ENCODE results near the gene FAM3D. TPM values are rescaled to one million over a fixed set of nuclear protein-coding genes. Genes with fewer than 3 reads are reported as not detected.

FAM3D gene
- polyA plus RNA-seq, 1 of the 3 experiments (the other 2 are of a cell fraction), result not detected

- 89% methylated on average over 8 of the region's 8 CpGs for WGBS (ENCODE audit: low lambda C conversion rate)
- Histone ChIP-seq H3K4me1 (ENCODE audit: control insufficient read depth in 1 of 2, insufficient read depth in 2 of 2, low read depth in 1 of 2, low read length in 1 of 2) (peaks cover 0 to 6% of the 10 kb centered on the region in 2 experiments; a peak in 1 of 4 replicates), H3K9ac (no peak overlapping the region), H3K9me2 (no peaks in the 10 kb centered on the region), H3K4me2 (no peak overlapping the region), H3F3A (replicated peaks; ENCODE audit: insufficient read depth) (no peaks in the 10 kb centered on the region), H2AFZ (ENCODE audit: low read depth) (no peak overlapping the region), H3K27ac (ENCODE audit: low read depth in 2 of 2, low read length in 1 of 2) (no peak overlapping the region), H3K36me3 (replicated peaks in 1 of 2; ENCODE audit: control insufficient read depth in 1 of 2, insufficient read depth in 2 of 2, low read length in 1 of 2) (no peaks in the 10 kb centered on the region), H3K9me3 (no peaks in the 10 kb centered on the region), H4K20me1 (ENCODE audit: insufficient read depth) (no peaks in the 10 kb centered on the region), H3K4me3 (ENCODE audit: low read depth in 2 of 2, low read length in 1 of 2) (no peak overlapping the region), H3K27me3 (ENCODE audit: insufficient read depth) (no peaks in the 10 kb centered on the region; the same call in 1 of the 2 replicates), H3K79me2 (ENCODE audit: insufficient read depth) (no peaks in the 10 kb centered on the region)
- ChIA-PET CTCF (interaction anchor here (0.7 to 2.9 kb wide), 15 partner anchors 10 to 55 kb away, joined by 3 to 16 read pairs (median 6); partner anchors contain the start of gene FAM107A), POLR2A (no interaction called here)
- no peak for TF ChIP-seq MXI1 (IDR thresholded peaks at IDR 0.05; ENCODE audit: low read depth, low read length)
- no peak for TF ChIP-seq RXRA (IDR thresholded peaks at IDR 0.05; ENCODE audit: borderline replicate concordance, low read depth)
- DNase-seq, result no peak
Observed at GRCh38 chr3:58585994-58586393, 80.6 kb downstream of the FAM3D start.

- H3K9ac ChIP-seq, result no peak overlapping the region
Observed at GRCh38 chr3:58585005-58585786, 81.4 kb downstream of the FAM3D start.

More at GRCh38 chr3:58585005-58585786, 81.4 kb downstream of the FAM3D start:
- Histone ChIP-seq H3K9me2 (no peaks in the 10 kb centered on the region), H3F3A (replicated peaks; ENCODE audit: insufficient read depth) (no peaks in the 10 kb centered on the region), H3K27me3 (ENCODE audit: insufficient read depth) (no peaks in the 10 kb centered on the region; the same call in 1 of the 2 replicates), H3K4me1 (ENCODE audit: control insufficient read depth in 1 of 2, insufficient read depth in 2 of 2, low read depth in 1 of 2, low read length in 1 of 2) (peaks cover 0 to 6% of the 10 kb centered on the region in 2 experiments; a peak in 1 of 4 replicates), H4K20me1 (ENCODE audit: insufficient read depth) (no peaks in the 10 kb centered on the region), H2AFZ (ENCODE audit: low read depth) (peak overlapping the region; percentile 68; the same call in 1 of the 2 replicates), H3K36me3 (replicated peaks in 1 of 2; ENCODE audit: control insufficient read depth in 1 of 2, insufficient read depth in 2 of 2, low read length in 1 of 2) (no peaks in the 10 kb centered on the region), H3K9me3 (no peaks in the 10 kb centered on the region), H3K79me2 (ENCODE audit: insufficient read depth) (no peaks in the 10 kb centered on the region), H3K4me3 (ENCODE audit: low read depth in 2 of 2, low read length in 1 of 2) (peak overlapping the region; percentile 29 to 52), H3K27ac (ENCODE audit: low read depth in 2 of 2, low read length in 1 of 2) (no peak overlapping the region), H3K4me2 (peak overlapping the region; percentile 60)
- WGBS (ENCODE audit: low lambda C conversion rate), result 35% methylated on average over 35 of the region's 46 CpGs
- DNase-seq, result peak; percentile 94
- TF ChIP-seq USF2 (IDR thresholded peaks at IDR 0.05; ENCODE audit: borderline replicate concordance, low read depth, low read length) (no peak), IRF3 (IDR thresholded peaks at IDR 0.05; ENCODE audit: low read depth, low read length) (no peak), MXI1 (IDR thresholded peaks at IDR 0.05; ENCODE audit: low read depth, low read length) (no peak), YY1 (IDR thresholded peaks at IDR 0.05; ENCODE audit: low read depth) (no peak), REST (IDR thresholded peaks at IDR 0.05; ENCODE audit: low read depth, low read length) (no peak), RAD21 (IDR thresholded peaks at IDR 0.05; ENCODE audit: low read length) (peak; percentile 23), CTCF (IDR thresholded peaks at IDR 0.05) (peak; percentile 58), RFX5 (IDR thresholded peaks at IDR 0.05; ENCODE audit: low read length) (no peak), TEAD4 (IDR thresholded peaks at IDR 0.05; ENCODE audit: borderline replicate concordance, insufficient read depth) (no peak)
- ChIA-PET CTCF (interaction anchor here (0.6 to 2.0 kb wide), 17 partner anchors 10 to 594 kb away, joined by 3 to 16 read pairs (median 4); partner anchors contain the start of gene FAM107A), POLR2A (no interaction called here)

Data from SK-N-SH (cell line).